Psoas muscle (tissue), 8 donors: ENCODE data around the gene VSIG8. TPM values are rescaled to one million over a fixed set of nuclear protein-coding genes. Genes with fewer than 3 reads are reported as not detected.

ENCODE experiments used
- ATAC-seq, 4 donors: fragments of 200-7000 bp; cut with Tn5 transposase; one replicate each; pipeline ENCODE4 v1.9.1; 2020; ENCODE audit warnings: moderate library complexity in 3 of 4, mild to moderate bottlenecking in 2 of 4
- DNase-seq, 2 donors: peaks; one replicate each; pipeline ENCODE4 v3.0.0-alpha.2; 2020
- H3K27ac ChIP-seq: fragments of 200-600 bp; one replicate; pipeline ENCODE4 v1.8.0; 2022
- H3K27me3 ChIP-seq, 3 donors: fragments of 200-600 bp in 1 of 3; one replicate each; pipeline versions ENCODE4 v1.6.1 to v1.8.0; 2013 to 2022; ENCODE audit warnings: low read length in 2 of 3, mild to moderate bottlenecking in 2 of 3, moderate library complexity in 1 of 3; ENCODE audit not compliant: insufficient read depth in 3 of 3
- H3K36me3 ChIP-seq, 2 donors: fragments of 200-600 bp in 1 of 2; one replicate each; pipeline versions ENCODE4 v1.6.1 to v1.8.0; 2013 to 2022; ENCODE audit warnings: low read depth in 1 of 2, mild to moderate bottlenecking in 1 of 2, moderate library complexity in 1 of 2; ENCODE audit not compliant: insufficient read depth in 1 of 2
- H3K4me1 ChIP-seq: fragments of 200-600 bp; one replicate; pipeline ENCODE4 v1.8.0; 2022
- H3K4me3 ChIP-seq: fragments of 200-600 bp; one replicate; pipeline ENCODE4 v1.8.0; 2022; ENCODE audit warnings: mild to moderate bottlenecking
- H3K9me3 ChIP-seq: fragments of 200-600 bp; one replicate; pipeline ENCODE4 v1.8.0; 2022
- CTCF ChIP-seq: fragments of 200-600 bp; IDR thresholded peaks from one replicate; pipeline ENCODE4 v1.8.0; 2022; ENCODE audit warnings: antibody characterized with exemption
- WGBS, 3 donors: extraction: QIAGEN DNeasy Blood & Tissue Kit; methylation state at CpG; one replicate each; pipeline versions ENCODE4 v1.1.6 to v1.1.7; 2013; 5-methylcytosine and 5-hydroxymethylcytosine counted together
- intact Hi-C, 2 donors: fragments of 100-400 bp; cut with DNase I; formaldehyde crosslinking; loops; one replicate each; pipeline versions ENCODE4 v1.11.0 to v1.14.2; 2022
- polyA plus RNA-seq, 3 donors: library from polyadenylated mRNA; stranded (reverse); fragments of 200-250 nt; gene quantifications; one replicate each; pipeline ENCODE4 v1.2.3, GENCODE V29; 2013
- total RNA-seq, 4 donors: library from RNA; stranded (reverse); fragmentation: NEBNext Ultra II Directional in 2 of 4; extraction: Animal tissue kit (Norgen Biotek cat#: 25700) in 2 of 4; gene quantifications; one replicate each; pipeline versions ENCODE4 v1.2.1 to v1.2.4, GENCODE V29; 2021 to 2023
- donor health status: healthy with polysubstance abuse.
- donor health status: DM: no; HTN: no; CAD: no; lungs with moderate emphysema.
- donor health status: Bipolar disorder and iron deficiency.
- donor health status: healthy.
- donor health status: DM: yes; HTN: yes; CAD: no.
- donor health status: DM: no; HTN: no; CAD: no.
- donor health status: DM: no; HTN: no; CAD: no.
- donor health status: DM: yes; HTN: yes; CAD: no.

Gene VSIG8
- total and polyA plus RNA-seq, 7 donors = not detected

- H3K4me3 ChIP-seq = no peak overlapping the region
- ATAC-seq = no peak
- peaks cover 5% of the 10 kb centered on the region for H3K4me1 ChIP-seq
- no peak for TF ChIP-seq CTCF
- no peaks in the 10 kb centered on the region for H3K9me3 ChIP-seq
- H3K27ac ChIP-seq = no peak overlapping the region
- DNase-seq = no peak
- no peaks in the 10 kb centered on the region for H3K36me3 ChIP-seq
- no peaks in the 10 kb centered on the region for H3K27me3 ChIP-seq
- intact Hi-C loops = loop anchor here in 1 of 2 donors (5.0 to 10.0 kb wide), 3 partner anchors 111 to 758 kb away; partner anchors contain the start of gene DUSP23
- WGBS, 3 donors = 91 to 97% (median 94%) methylated on average over 5 of the region's 5 CpGs
Observed at GRCh38 chr1:159892944-159893343, 30.5 kb upstream of the VSIG8 start.

GRCh38 chr1:159891275-159892157, 29.1 kb upstream of the VSIG8 start:
- no peaks in the 10 kb centered on the region for H3K27me3 ChIP-seq
- H3K4me3 ChIP-seq = no peak overlapping the region
- no peaks in the 10 kb centered on the region for H3K9me3 ChIP-seq
- TF ChIP-seq CTCF = peak; percentile 97
- no peaks in the 10 kb centered on the region for H3K36me3 ChIP-seq
- H3K27ac ChIP-seq = no peak overlapping the region
- H3K4me1 ChIP-seq = peaks cover 5% of the 10 kb centered on the region
- 47 to 49% (median 48%) methylated on average over 7 of the region's 7 CpGs for WGBS, 3 donors
- intact Hi-C loops = loop anchor here (1.0 to 10.0 kb wide), 5 partner anchors 92 to 757 kb away; partner anchors contain the start of gene DUSP23 (in 1 of the 2)
- ATAC-seq (peak; percentile 97 to 99 (median 98)), DNase-seq (peak; percentile 79 to 88)

GRCh38 chr1:159890390-159890789, 27.9 kb upstream of the VSIG8 start:
- 72 to 78% (median 75%) methylated on average over 8 of the region's 8 CpGs for WGBS, 3 donors
- DNase-seq (no peak), ATAC-seq (no peak)
- peaks cover 5% of the 10 kb centered on the region for H3K4me1 ChIP-seq
- TF ChIP-seq CTCF = no peak
- H3K27ac ChIP-seq = peak overlapping the region; percentile 32
- H3K36me3 ChIP-seq = no peaks in the 10 kb centered on the region
- H3K4me3 ChIP-seq = no peak overlapping the region
- H3K27me3 ChIP-seq = no peaks in the 10 kb centered on the region
- H3K9me3 ChIP-seq = no peaks in the 10 kb centered on the region
- intact Hi-C loops = loop anchor here (2.0 to 10.0 kb wide), 4 partner anchors 92 to 756 kb away; partner anchors contain the start of gene DUSP23 (in 1 of the 2)

GRCh38 chr1:159889821-159890252, 27.4 kb upstream of the VSIG8 start:
- peak; percentile 54 to 74 (median 68) for ATAC-seq
- H3K4me3 ChIP-seq = no peak overlapping the region
- WGBS, 3 donors = 39 to 50% (median 49%) methylated on average over 2 of the region's 2 CpGs

More at GRCh38 chr1:159889821-159890252, 27.4 kb upstream of the VSIG8 start:
- Histone ChIP-seq H3K9me3 (no peaks in the 10 kb centered on the region), H3K36me3 (no peaks in the 10 kb centered on the region), H3K27ac (peak overlapping the region; percentile 27), H3K27me3 (no peaks in the 10 kb centered on the region), H3K4me1 (peaks cover 5% of the 10 kb centered on the region)
- DNase-seq = peak in 1 of 2 donors; percentile 19
- intact Hi-C loops = loop anchor here (2.0 to 10.0 kb wide), 4 partner anchors 91 to 755 kb away; partner anchors contain the start of gene DUSP23 (in 1 of the 2)
- no peak for TF ChIP-seq CTCF
